ENCODE results near the gene RNFT2.

RNFT2 gene

GRCh38 chr12:116880213-116880816 lies 142.2 kb downstream of the RNFT2 start:
- no peak for DNase-seq

GRCh38 chr12:116880817-116881324 lies 142.8 kb downstream of the RNFT2 start:
- no peak for DNase-seq

GRCh38 chr12:116881325-116881876 lies 143.3 kb downstream of the RNFT2 start, which contains the start of gene HRK:
TSS of gene HRK (minus strand) at chr12:116881441. CDS start at chr12:116881307, 134 bp downstream.
- no peak for DNase-seq

GRCh38 chr12:116881877-116882507 lies 143.9 kb downstream of the RNFT2 start:
- DNase-seq: no peak

GRCh38 chr12:116882742-116883141 lies 144.6 kb downstream of the RNFT2 start:
- no peak for DNase-seq

- no peak for DNase-seq
Measured at GRCh38 chr12:116884871-116885270, 146.8 kb downstream of the RNFT2 start.

GRCh38 chr12:116885491-116885890 lies 147.4 kb downstream of the RNFT2 start:
- DNase-seq: no peak

GRCh38 chr12:116887244-116887643 lies 149.1 kb downstream of the RNFT2 start:
- no peak for DNase-seq

GRCh38 chr12:116887897-116888296 lies 149.8 kb downstream of the RNFT2 start:
- no peak for DNase-seq

- DNase-seq: no peak
Measured at GRCh38 chr12:116890330-116890729, 152.2 kb downstream of the RNFT2 start.

- DNase-seq: no peak
Measured at GRCh38 chr12:116891019-116891418, 152.9 kb downstream of the RNFT2 start.

- no peak for DNase-seq
Measured at GRCh38 chr12:116892349-116893140, 154.4 kb downstream of the RNFT2 start.

- no peak for DNase-seq
Measured at GRCh38 chr12:116894913-116895312, 156.8 kb downstream of the RNFT2 start.

- DNase-seq: no peak
Measured at GRCh38 chr12:116896411-116896924, 158.4 kb downstream of the RNFT2 start.

- no peak for DNase-seq
Measured at GRCh38 chr12:116897476-116897875, 159.4 kb downstream of the RNFT2 start.

GRCh38 chr12:116898669-116899068 lies 160.6 kb downstream of the RNFT2 start:
- DNase-seq: no peak

GRCh38 chr12:116901612-116902011 lies 163.5 kb downstream of the RNFT2 start:
- no peak for DNase-seq
